ENCODE data around the gene RIMBP2. TPM values are rescaled to one million over a fixed set of nuclear protein-coding genes. Genes with fewer than 3 reads are reported as not detected.

Gene RIMBP2
- 0.09 TPM for total RNA-seq
- long read RNA-seq, result 0 reads

- intact Hi-C loops (cut with DNase I), result no loop called here
- ATAC-seq (no peak), DNase-seq (no peak)
- no peaks in the 10 kb centered on the region for H3K36me3 ChIP-seq
- no peak within 1 kb of the TSS for H3K4me3 ChIP-seq
- no peak within 1 kb of the TSS for H3K27ac ChIP-seq
- H3K9me3 ChIP-seq, result no peaks in the 10 kb centered on the region
- no peak for TF ChIP-seq CTCF (IDR thresholded peaks at IDR 0.05)
- H3K27me3 ChIP-seq, result peaks cover 42% of the 10 kb centered on the region
- peaks cover 3% of the 10 kb centered on the region for H3K4me1 ChIP-seq
Measured at GRCh38 chr12:130715998-130716968, at the start of gene RIMBP2. RIMBP2 (minus strand) TSS chr12:130716299; CDS start chr12:130479013, 237,286 bp downstream.

- no peak for TF ChIP-seq CTCF (IDR thresholded peaks at IDR 0.05)
- no peak overlapping the region for H3K27ac ChIP-seq
- H3K36me3 ChIP-seq, result no peaks in the 10 kb centered on the region
- no peaks in the 10 kb centered on the region for H3K4me1 ChIP-seq
- no peak for ATAC-seq
- H3K9me3 ChIP-seq, result no peaks in the 10 kb centered on the region
- peaks cover 15% of the 10 kb centered on the region for H3K27me3 ChIP-seq
- no peak for DNase-seq
- H3K4me3 ChIP-seq, result no peak overlapping the region
- intact Hi-C loops (cut with DNase I), result no loop called here
Measured at GRCh38 chr12:130765186-130765659, 49.1 kb upstream of the RIMBP2 start.

GRCh38 chr12:130764475-130765185 lies 48.5 kb upstream of the RIMBP2 start:
- peaks cover 15% of the 10 kb centered on the region for H3K27me3 ChIP-seq
- ATAC-seq (no peak), DNase-seq (no peak)
- H3K36me3 ChIP-seq, result no peaks in the 10 kb centered on the region
- intact Hi-C loops (cut with DNase I), result no loop called here
- no peak overlapping the region for H3K4me3 ChIP-seq
- H3K9me3 ChIP-seq, result no peaks in the 10 kb centered on the region
- no peaks in the 10 kb centered on the region for H3K4me1 ChIP-seq
- TF ChIP-seq CTCF (IDR thresholded peaks at IDR 0.05), result no peak
- H3K27ac ChIP-seq, result no peak overlapping the region

- intact Hi-C loops (cut with DNase I), result no loop called here
- ATAC-seq (no peak), DNase-seq (no peak)
- no peaks in the 10 kb centered on the region for H3K4me1 ChIP-seq
- peaks cover 15% of the 10 kb centered on the region for H3K27me3 ChIP-seq
- no peak overlapping the region for H3K27ac ChIP-seq
- H3K4me3 ChIP-seq, result no peak overlapping the region
- H3K9me3 ChIP-seq, result no peaks in the 10 kb centered on the region
- TF ChIP-seq CTCF (IDR thresholded peaks at IDR 0.05), result no peak
- no peaks in the 10 kb centered on the region for H3K36me3 ChIP-seq
Measured at GRCh38 chr12:130764073-130764472, 48.0 kb upstream of the RIMBP2 start.

GRCh38 chr12:130762319-130762675 lies 46.2 kb upstream of the RIMBP2 start:
- ATAC-seq (no peak), DNase-seq (no peak)
- Histone ChIP-seq H3K36me3 (no peaks in the 10 kb centered on the region), H3K27ac (no peak overlapping the region), H3K9me3 (no peaks in the 10 kb centered on the region), H3K27me3 (peaks cover 15% of the 10 kb centered on the region), H3K4me3 (no peak overlapping the region), H3K4me1 (no peaks in the 10 kb centered on the region)
- intact Hi-C loops (cut with DNase I), result no loop called here
- TF ChIP-seq CTCF (IDR thresholded peaks at IDR 0.05), result no peak
